ENCODE measurements around the gene SLC9A5.

DNA sequence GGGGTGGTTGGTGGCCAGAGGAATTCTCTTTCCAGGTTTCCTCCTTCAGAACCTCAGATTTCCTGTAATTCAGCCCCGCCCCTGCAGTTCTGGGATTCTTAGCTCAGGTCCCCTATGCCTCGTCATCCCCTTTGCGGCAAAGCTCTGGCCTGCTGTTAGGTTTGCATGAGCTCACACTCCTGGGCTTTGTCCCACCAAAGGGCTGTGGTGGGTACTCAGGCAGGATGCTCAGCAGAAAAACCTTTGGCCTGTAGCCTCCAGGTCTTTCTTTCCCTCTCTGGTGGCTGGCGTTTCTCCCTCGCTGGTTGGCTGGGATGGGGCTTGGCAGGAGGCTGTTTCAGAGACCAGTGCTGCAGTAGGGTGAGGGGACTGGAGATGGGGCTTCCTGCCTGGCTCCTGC is 21.0 kb downstream of the SLC9A5 start:
- TF ChIP-seq, protein P1, sequence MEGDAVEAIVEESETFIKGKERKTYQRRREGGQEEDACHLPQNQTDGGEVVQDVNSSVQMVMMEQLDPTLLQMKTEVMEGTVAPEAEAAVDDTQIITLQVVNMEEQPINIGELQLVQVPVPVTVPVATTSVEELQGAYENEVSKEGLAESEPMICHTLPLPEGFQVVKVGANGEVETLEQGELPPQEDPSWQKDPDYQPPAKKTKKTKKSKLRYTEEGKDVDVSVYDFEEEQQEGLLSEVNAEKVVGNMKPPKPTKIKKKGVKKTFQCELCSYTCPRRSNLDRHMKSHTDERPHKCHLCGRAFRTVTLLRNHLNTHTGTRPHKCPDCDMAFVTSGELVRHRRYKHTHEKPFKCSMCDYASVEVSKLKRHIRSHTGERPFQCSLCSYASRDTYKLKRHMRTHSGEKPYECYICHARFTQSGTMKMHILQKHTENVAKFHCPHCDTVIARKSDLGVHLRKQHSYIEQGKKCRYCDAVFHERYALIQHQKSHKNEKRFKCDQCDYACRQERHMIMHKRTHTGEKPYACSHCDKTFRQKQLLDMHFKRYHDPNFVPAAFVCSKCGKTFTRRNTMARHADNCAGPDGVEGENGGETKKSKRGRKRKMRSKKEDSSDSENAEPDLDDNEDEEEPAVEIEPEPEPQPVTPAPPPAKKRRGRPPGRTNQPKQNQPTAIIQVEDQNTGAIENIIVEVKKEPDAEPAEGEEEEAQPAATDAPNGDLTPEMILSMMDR (IDR thresholded peaks at IDR 0.05; ENCODE audit: extremely low read depth in 1 of 2, insufficient read depth in 1 of 2, low read depth in 1 of 2, low read length in 2 of 2): no peak
- TF ChIP-seq POLR2AphosphoS5 (IDR thresholded peaks at IDR 0.05; ENCODE audit: insufficient read depth, low read depth, low read length): peak; percentile 33
- TF ChIP-seq POLR2A (IDR thresholded peaks at IDR 0.05; ENCODE audit: low read depth, low read length): no peak
- no peak for TF ChIP-seq FOS (IDR thresholded peaks at IDR 0.05; ENCODE audit: borderline replicate concordance, insufficient read depth, low read length)

Data from endothelial cell of umbilical vein (primary cell).